Measurements from ENCODE around the gene TPPP. TPM values are rescaled to one million over a fixed set of nuclear protein-coding genes. Genes with fewer than 3 reads are reported as not detected.

Gene TPPP
- polyA plus RNA-seq, 2 of the 4 experiments (the other 2 are of a cell fraction), result 1.0 to 1.4 TPM

- Histone ChIP-seq H3K27ac (no peak overlapping the region), H3K4me2 (no peak overlapping the region), H3K4me1 (no peaks in the 10 kb centered on the region), H3K9me3 (peaks cover 5% of the 10 kb centered on the region; the same call in 2 of the 3 replicates), H3K4me3 (no peak overlapping the region)
- 98% methylated on average over 5 of the region's 5 CpGs for WGBS (ENCODE audit: missing lambda C conversion rate)
- no peak for TF ChIP-seq RARB (CRISPR knock-in tag; IDR thresholded peaks at IDR 0.05)
- TF ChIP-seq JUN (IDR thresholded peaks at IDR 0.05), result no peak
- no peak for TF ChIP-seq TFCP2L1 (CRISPR knock-in tag; IDR thresholded peaks at IDR 0.05)
- no peak for TF ChIP-seq ZNF302 (CRISPR knock-in tag; IDR thresholded peaks at IDR 0.05)
- TF ChIP-seq HOXA7 (CRISPR knock-in tag; IDR thresholded peaks at IDR 0.05), result no peak
- no peak for TF ChIP-seq PHF8 (IDR thresholded peaks at IDR 0.05; ENCODE audit: borderline replicate concordance, low read depth)
- TF ChIP-seq ZC3H11A (IDR thresholded peaks at IDR 0.05), result no peak
- TF ChIP-seq HDAC2 (IDR thresholded peaks at IDR 0.05), result no peak
- TF ChIP-seq BCL3 (IDR thresholded peaks at IDR 0.05), result no peak
- no peak for TF ChIP-seq BHLHE40 (IDR thresholded peaks at IDR 0.05; ENCODE audit: low read depth, low read length)
- no peak for TF ChIP-seq HEYL (CRISPR knock-in tag; IDR thresholded peaks at IDR 0.05)
- no peak for TF ChIP-seq CHD4 (IDR thresholded peaks at IDR 0.05; ENCODE audit: borderline replicate concordance)
- TF ChIP-seq CEBPB (IDR thresholded peaks at IDR 0.05), result no peak
- ATAC-seq, result no peak
- no peak for DNase-seq (ENCODE audit: low read depth in 1 of 2, low spot score in 1 of 2)
- CTCF ChIA-PET, result interaction anchor here (1.0 to 5.0 kb wide), 2 partner anchors 12 to 341 kb away, joined by 3 to 46 read pairs; no protein-coding TSS in a partner anchor
- FAIRE-seq, result no peak
- POLR2A ChIA-PET, result no interaction called here
These were observed 35.0 kb downstream of the TPPP start for GRCh38 chr5:658103-658502.

DNA sequence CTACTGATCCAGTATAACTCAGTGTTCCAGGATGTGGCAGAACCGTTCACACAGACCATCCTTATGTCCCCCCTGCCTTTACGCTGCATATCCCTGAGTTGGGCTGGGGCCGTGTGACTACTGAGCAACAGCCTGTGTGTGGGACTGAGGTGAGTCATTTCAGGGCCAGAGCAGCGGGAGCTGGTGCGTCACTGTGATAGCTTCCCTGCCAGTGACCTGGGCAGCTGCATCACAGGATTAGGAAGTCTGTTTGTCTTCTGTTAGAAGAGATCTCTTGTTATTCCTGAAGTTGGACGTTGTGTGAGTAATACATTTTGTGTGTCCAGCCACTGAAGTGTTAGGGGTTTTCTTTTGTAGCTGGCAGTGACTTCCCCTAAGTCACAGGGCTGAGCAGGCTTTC, 35.6 kb downstream of the TPPP start:
- Histone ChIP-seq H3K27ac (no peak overlapping the region), H3K4me3 (no peak overlapping the region), H3K4me2 (no peak overlapping the region), H3K4me1 (no peaks in the 10 kb centered on the region), H3K9me3 (peaks cover 5% of the 10 kb centered on the region; the same call in 2 of the 3 replicates)
- WGBS (ENCODE audit: missing lambda C conversion rate), result 89% methylated on average over 6 of the region's 6 CpGs
- ATAC-seq (peak in 1 of 2 experiments; percentile 55; a peak in 1 of 6 replicates), DNase-seq (ENCODE audit: low read depth in 1 of 2, low spot score in 1 of 2) (peak in 1 of 2 experiments; percentile 23), FAIRE-seq (no peak)
- TF ChIP-seq MAZ (IDR thresholded peaks at IDR 0.05; ENCODE audit: borderline replicate concordance, low read depth, low read length) (no peak), FOSL2 (IDR thresholded peaks at IDR 0.05) (no peak), FOSL2 (CRISPR knock-in tag; IDR thresholded peaks at IDR 0.05) (no peak), JUNB (IDR thresholded peaks at IDR 0.05) (no peak), CBX2 (IDR thresholded peaks at IDR 0.05; ENCODE audit: borderline replicate concordance, low read depth) (no peak), SMC3 (IDR thresholded peaks at IDR 0.05) (no peak), BHLHE40 (IDR thresholded peaks at IDR 0.05; ENCODE audit: low read depth, low read length) (no peak)
- CTCF ChIA-PET, result interaction anchor here (1.0 to 5.0 kb wide), 3 partner anchors 13 to 340 kb away, joined by 3 to 46 read pairs (median 6); no protein-coding TSS in a partner anchor
- POLR2A ChIA-PET, result no interaction called here

- Histone ChIP-seq H3K4me3 (no peak overlapping the region), H3K4me2 (no peak overlapping the region), H3K27ac (no peak overlapping the region), H3K4me1 (no peaks in the 10 kb centered on the region), H3K9me3 (peaks cover 5% of the 10 kb centered on the region; the same call in 2 of the 3 replicates)
- 95% methylated on average over 13 of the region's 13 CpGs for WGBS (ENCODE audit: missing lambda C conversion rate)
- POLR2A ChIA-PET, result no interaction called here
- CTCF ChIA-PET, result interaction anchor here (1.1 to 2.2 kb wide), 3 partner anchors 9 to 14 kb away, joined by 3 to 16 read pairs (median 3); no protein-coding TSS in a partner anchor
- no peak for DNase-seq (ENCODE audit: low read depth in 1 of 2, low spot score in 1 of 2)
- ATAC-seq, result no peak
- no peak for TF ChIP-seq MAFK (IDR thresholded peaks at IDR 0.05; ENCODE audit: partially characterized antibody)
- no peak for TF ChIP-seq EP300 (IDR thresholded peaks at IDR 0.05)
- no peak for TF ChIP-seq POLR2A (IDR thresholded peaks at IDR 0.05; ENCODE audit: low read length)
- no peak for TF ChIP-seq PHF8 (IDR thresholded peaks at IDR 0.05; ENCODE audit: borderline replicate concordance, low read depth)
- TF ChIP-seq JUN (IDR thresholded peaks at IDR 0.05), result no peak
- TF ChIP-seq, protein P1, sequence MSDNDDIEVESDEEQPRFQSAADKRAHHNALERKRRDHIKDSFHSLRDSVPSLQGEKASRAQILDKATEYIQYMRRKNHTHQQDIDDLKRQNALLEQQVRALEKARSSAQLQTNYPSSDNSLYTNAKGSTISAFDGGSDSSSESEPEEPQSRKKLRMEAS (IDR thresholded peaks at IDR 0.05), result no peak
- no peak for TF ChIP-seq JUNB (IDR thresholded peaks at IDR 0.05)
- no peak for TF ChIP-seq BCL3 (IDR thresholded peaks at IDR 0.05)
- TF ChIP-seq CBX8 (IDR thresholded peaks at IDR 0.05), result no peak
- TF ChIP-seq HES2 (IDR thresholded peaks at IDR 0.05), result no peak
- TF ChIP-seq MAZ (IDR thresholded peaks at IDR 0.05; ENCODE audit: borderline replicate concordance, low read depth, low read length), result no peak
- FAIRE-seq, result no peak
These were observed 37.7 kb downstream of the TPPP start for GRCh38 chr5:655406-655805.
